Endothelial cell of umbilical vein (primary cell): Measurements from ENCODE around the gene CD48. TPM values are rescaled to one million over a fixed set of nuclear protein-coding genes. Genes with fewer than 3 reads are reported as not detected.

Experiments used
- BruUV-seq: library from RNA; stranded (reverse); fragments of 400-500 nt; replicated peaks from 2 replicates; lab custom pipeline; 2021; lab: Mats Ljungman, UMichigan
- CTCF ChIA-PET: fragments of 300-600, 350-600 bp; sonication (Branson Sonifier 250); formaldehyde crosslinking; loops from one replicate; lab custom pipeline; 2021; ENCODE audit warnings: antibody characterized with exemption, inconsistent platforms; lab: Charles Lee
- POLR2A ChIA-PET: fragments of 300-600, 350-600 bp; sonication (Branson Sonifier 250); formaldehyde crosslinking; loops from one replicate; lab custom pipeline; 2021; ENCODE audit warnings: antibody characterized with exemption, inconsistent platforms; lab: Charles Lee
- DNase-seq: peaks from one replicate; pipeline ENCODE4 v3.0.0-alpha.2; 2011; ENCODE audit warnings: low read depth, low spot score
- FAIRE-seq: peaks from 2 replicates; lab custom pipeline; 2011; peaks lifted over from hg19 to GRCh38; lab: Jason Lieb, UNC
- H2AFZ ChIP-seq: 2 replicates; pipeline ENCODE4 v1.6.0; 2012; ENCODE audit warnings: low read depth, low read length, control low read depth, inconsistent platforms
- H3K27ac ChIP-seq: 2 replicates; pipeline ENCODE4 v1.5.1; 2011; ENCODE audit warnings: low read depth, mild to moderate bottlenecking, control low read depth, low read length, moderate library complexity; ENCODE audit not compliant: insufficient read depth
- H3K27me3 ChIP-seq, 2 experiments: 2 replicates each; pipeline versions ENCODE4 v1.6.0 to v1.6.1; 2011; ENCODE audit warnings: low read length in 2 of 2, mixed read lengths in 1 of 2; ENCODE audit not compliant: control insufficient read depth in 2 of 2, insufficient read depth in 2 of 2
- H3K36me3 ChIP-seq, 2 experiments: 2 replicates in 1 of 2; 3 replicates in 1 of 2; pipeline ENCODE4 v1.5.1; 2011; ENCODE audit warnings: low read length in 2 of 2, mild to moderate bottlenecking in 1 of 2, moderate library complexity in 1 of 2; ENCODE audit not compliant: control insufficient read depth in 2 of 2, insufficient read depth in 2 of 2; ENCODE audit errors: extremely low read depth in 1 of 2
- H3K4me1 ChIP-seq: 3 replicates; pipeline ENCODE4 v1.5.1; 2011; ENCODE audit warnings: mild to moderate bottlenecking, low read length; ENCODE audit not compliant: control insufficient read depth, insufficient read depth; ENCODE audit errors: extremely low read depth
- H3K4me2 ChIP-seq: 2 replicates; pipeline ENCODE4 v1.6.1; 2011; ENCODE audit warnings: low read length, control low read depth, mixed read lengths; ENCODE audit not compliant: insufficient read depth
- H3K4me3 ChIP-seq, 3 experiments: fragments of 200-600 bp in 1 of 3; sonication (generic), shearing (Covaris generic) in 1 of 3; replicated peaks in 1 of 3; 2 replicates each; pipeline ENCODE4 v1.5.1; 2011 to 2016; ENCODE audit warnings: control low read depth in 3 of 3, low read length in 3 of 3, mild to moderate bottlenecking in 2 of 3, inconsistent platforms in 1 of 3, low read depth in 1 of 3, moderate library complexity in 1 of 3; ENCODE audit not compliant: insufficient read depth in 1 of 3
- H3K79me2 ChIP-seq: 2 replicates; pipeline ENCODE4 v1.6.0; 2012; ENCODE audit warnings: low read length, inconsistent platforms; ENCODE audit not compliant: control insufficient read depth, insufficient read depth
- H3K9ac ChIP-seq: replicated peaks from 2 replicates; pipeline ENCODE3; 2011; ENCODE audit warnings: low read length, control low read depth; ENCODE audit not compliant: insufficient read depth; ENCODE audit errors: extremely low read depth
- H3K9me1 ChIP-seq: replicated peaks from 3 replicates; pipeline ENCODE4 v1.6.0; 2011; ENCODE audit warnings: mild to moderate bottlenecking, low read length; ENCODE audit not compliant: control insufficient read depth, insufficient read depth; ENCODE audit errors: extremely low read depth
- H3K9me3 ChIP-seq: replicated peaks from 2 replicates; pipeline ENCODE4 v1.5.1; 2012; ENCODE audit warnings: low read length, inconsistent platforms; ENCODE audit not compliant: control insufficient read depth, insufficient read depth
- H4K20me1 ChIP-seq: replicated peaks from 2 replicates; pipeline ENCODE3; 2011; ENCODE audit warnings: mild to moderate bottlenecking, low read length; ENCODE audit not compliant: control insufficient read depth, insufficient read depth; ENCODE audit errors: extremely low read depth
- CTCF ChIP-seq, 2 donors: IDR thresholded peaks; 1 replicate in 1 of 2; 2 replicates in 1 of 2; pipeline ENCODE4 v1.5.1; 2011; ENCODE audit warnings: low read length in 2 of 2, mild to moderate bottlenecking in 2 of 2, moderate library complexity in 2 of 2, control low read depth in 1 of 2, inconsistent platforms in 1 of 2, low read depth in 1 of 2; ENCODE audit not compliant: insufficient read depth in 1 of 2; ENCODE audit errors: extremely low read depth in 1 of 2
- EZH2 ChIP-seq: IDR thresholded peaks from 2 replicates; pipeline ENCODE4 v1.6.1; 2012; ENCODE audit warnings: borderline replicate concordance, low read depth, mild to moderate bottlenecking, moderate library complexity, low read length, inconsistent platforms; ENCODE audit not compliant: severe bottlenecking
- FOS ChIP-seq: IDR thresholded peaks from 2 replicates; pipeline ENCODE4 v1.6.1; 2011; ENCODE audit warnings: mild to moderate bottlenecking, low read length, moderate library complexity, borderline replicate concordance; ENCODE audit not compliant: insufficient read depth
- GATA2 ChIP-seq: IDR thresholded peaks from 2 replicates; pipeline ENCODE4 v1.7.0; 2011; ENCODE audit warnings: low read depth, mild to moderate bottlenecking, moderate library complexity, mixed read lengths, low read length; ENCODE audit not compliant: insufficient read length, insufficient read depth
- JUN ChIP-seq: IDR thresholded peaks from 2 replicates; pipeline ENCODE4 v1.6.1; 2011; ENCODE audit warnings: borderline replicate concordance, low read depth; ENCODE audit not compliant: insufficient read length, insufficient read depth
- MAX ChIP-seq: IDR thresholded peaks from 2 replicates; pipeline ENCODE4 v1.6.1; 2011; ENCODE audit not compliant: insufficient read depth, insufficient read length
- MYC ChIP-seq: IDR thresholded peaks from one replicate; pipeline ENCODE4 v1.6.1; 2011; ENCODE audit warnings: mild to moderate bottlenecking, low read depth, low read length
- POLR2A ChIP-seq: IDR thresholded peaks from 2 replicates; pipeline ENCODE4 v1.6.1; 2012; ENCODE audit warnings: low read depth, mild to moderate bottlenecking, control low read depth, low read length
- POLR2AphosphoS5 ChIP-seq: IDR thresholded peaks from 2 replicates; pipeline ENCODE4 v1.6.1; 2012; ENCODE audit warnings: low read depth, mild to moderate bottlenecking, control low read depth, low read length, moderate library complexity; ENCODE audit not compliant: insufficient read depth
- dilution Hi-C: fragments of 300-500 bp; cut with MboI; formaldehyde crosslinking; loops from one replicate; pipeline ENCODE4 v1.15.0; 2019; ENCODE audit warnings: low sequenced_read_pairs; ENCODE audit not compliant: extremely low pct_ligation_motif_present
- intact Hi-C: fragments of 100-400 bp; cut with micrococcal nuclease; formaldehyde crosslinking; loops from one replicate; pipeline ENCODE4 v1.10.0; 2022
- polyA plus RNA-seq, 4 experiments: library from polyadenylated mRNA; depleted of rRNA in 3 of 4; stranded (reverse) in 3 of 4; unstranded in 1 of 4; fragments of >200 nt; gene quantifications; 2 replicates each; pipeline versions ENCODE4 v1.2.1 to v1.2.3, GENCODE V29; 2011 to 2012; ENCODE audit warnings: missing spikeins in 1 of 4
- total RNA-seq: library from RNA; stranded (reverse); gene quantifications from 2 replicates; pipeline ENCODE4 v1.2.3, GENCODE V29; 2021

The CD48 gene
- total and polyA plus RNA-seq, 2 donors (not counting 3 experiments of a cell fraction or from before 2014, with no cell fraction given) = not detected

- H3K27ac ChIP-seq = no peak within 1 kb of the TSS
- H3K79me2 ChIP-seq = no peaks in the 10 kb centered on the region
- POLR2A ChIA-PET = no interaction called here
- intact Hi-C loops = no loop called here
- H3K9me1 ChIP-seq = no peaks in the 10 kb centered on the region
- no peak within 1 kb of the TSS for H2AFZ ChIP-seq
- BruUV-seq = no TSS peak
- H3K27me3 ChIP-seq = peaks cover 0 to 2% of the 10 kb centered on the region in 2 experiments
- H4K20me1 ChIP-seq = no peaks in the 10 kb centered on the region
- FAIRE-seq = no peak
- no peak within 1 kb of the TSS for H3K9ac ChIP-seq
- no peaks in the 10 kb centered on the region for H3K36me3 ChIP-seq
- no peaks in the 10 kb centered on the region for H3K9me3 ChIP-seq
- DNase-seq = no peak
- no peak within 1 kb of the TSS for H3K4me2 ChIP-seq
- TF ChIP-seq CTCF (IDR thresholded peaks at IDR 0.05; ENCODE audit: extremely low read depth in 1 of 2, insufficient read depth in 1 of 2, low read depth in 1 of 2, low read length in 2 of 2) (no peak), EZH2 (no peak), JUN (no peak), POLR2A (no peak), GATA2 (no peak), MYC (no peak), MAX (no peak), POLR2AphosphoS5 (no peak), FOS (no peak)
- dilution Hi-C loops = no loop called here
- no peak within 1 kb of the TSS for H3K4me3 ChIP-seq
- CTCF ChIA-PET = interaction anchor here (0.7 to 1.4 kb wide), 3 partner anchors 9 to 96 kb away, joined by 3 to 5 read pairs (median 3); no protein-coding TSS in a partner anchor
- no peaks in the 10 kb centered on the region for H3K4me1 ChIP-seq
Measured at GRCh38 chr1:160739098-160739511, 27.5 kb upstream of the CD48 start, which contains the start of gene SLAMF7. SLAMF7 (plus strand) TSS chr1:160739247; CDS start chr1:160739302, 55 bp downstream.
